ENCODE data around the gene RXFP4. TPM values are rescaled to one million over a fixed set of nuclear protein-coding genes. Genes with fewer than 3 reads are reported as not detected.
"Not testable (repeated sequence)": the region's sequence is repeated elsewhere in the genome, so short reads cannot be mapped to it uniquely, and the experiment has no call there.

Gene RXFP4
- total RNA-seq, 1 donor from 2014 or later: not detected

- Mint-ChIP-seq H3K9me3 (ENCODE audit: unreplicated experiment) (peaks cover 1% of the 10 kb centered on the region), H3K36me3 (ENCODE audit: unreplicated experiment) (peaks cover 5% of the 10 kb centered on the region), H3K4me1 (ENCODE audit: low read depth, unreplicated experiment) (no peaks in the 10 kb centered on the region), H3K4me3 (ENCODE audit: unreplicated experiment) (no peak overlapping the region), H3K27ac (ENCODE audit: unreplicated experiment) (no peak overlapping the region), H3K27me3 (ENCODE audit: unreplicated experiment) (no peaks in the 10 kb centered on the region)
- DNase-seq: no peak
- TF ChIP-seq CTCF (IDR thresholded peaks at IDR 0.05; ENCODE audit: partially characterized antibody, unreplicated experiment): no peak
Measured at GRCh38 chr1:155929057-155929456, 12.4 kb upstream of the RXFP4 start.

GRCh38 chr1:155930725-155931124 is 10.7 kb upstream of the RXFP4 start:
- not testable (repeated sequence) for H3K36me3 Mint-ChIP-seq (ENCODE audit: unreplicated experiment); H3K9me3 Mint-ChIP-seq (ENCODE audit: unreplicated experiment); H3K27ac Mint-ChIP-seq (ENCODE audit: unreplicated experiment); DNase-seq; H3K27me3 Mint-ChIP-seq (ENCODE audit: unreplicated experiment); H3K4me1 Mint-ChIP-seq (ENCODE audit: low read depth, unreplicated experiment)
- peak overlapping the region; percentile 59 for H3K4me3 Mint-ChIP-seq (ENCODE audit: unreplicated experiment)

GRCh38 chr1:155931332-155932038 is 10.0 kb upstream of the RXFP4 start:
- TF ChIP-seq CTCF (IDR thresholded peaks at IDR 0.05; ENCODE audit: partially characterized antibody, unreplicated experiment): no peak
- no peaks in the 10 kb centered on the region for H3K36me3 Mint-ChIP-seq (ENCODE audit: unreplicated experiment)
- peaks cover 1% of the 10 kb centered on the region for H3K9me3 Mint-ChIP-seq (ENCODE audit: unreplicated experiment)
- DNase-seq: no peak
- H3K27ac Mint-ChIP-seq (ENCODE audit: unreplicated experiment): no peak overlapping the region
- peak overlapping the region; percentile 59 for H3K4me3 Mint-ChIP-seq (ENCODE audit: unreplicated experiment)
- H3K4me1 Mint-ChIP-seq (ENCODE audit: low read depth, unreplicated experiment): no peaks in the 10 kb centered on the region
- H3K27me3 Mint-ChIP-seq (ENCODE audit: unreplicated experiment): no peaks in the 10 kb centered on the region

- DNase-seq: no peak
- Mint-ChIP-seq H3K4me3 (ENCODE audit: unreplicated experiment) (peak overlapping the region; percentile 30), H3K27ac (ENCODE audit: unreplicated experiment) (no peak overlapping the region), H3K27me3 (ENCODE audit: unreplicated experiment) (no peaks in the 10 kb centered on the region), H3K4me1 (ENCODE audit: low read depth, unreplicated experiment) (no peaks in the 10 kb centered on the region), H3K9me3 (ENCODE audit: unreplicated experiment) (peaks cover 1% of the 10 kb centered on the region), H3K36me3 (ENCODE audit: unreplicated experiment) (no peaks in the 10 kb centered on the region)
- no peak for TF ChIP-seq CTCF (IDR thresholded peaks at IDR 0.05; ENCODE audit: partially characterized antibody, unreplicated experiment)
Measured at GRCh38 chr1:155932081-155932480, 9.4 kb upstream of the RXFP4 start.

GRCh38 chr1:155932487-155932886 is 9.0 kb upstream of the RXFP4 start:
- H3K4me3 Mint-ChIP-seq (ENCODE audit: unreplicated experiment): peak overlapping the region; percentile 30
- no peaks in the 10 kb centered on the region for H3K36me3 Mint-ChIP-seq (ENCODE audit: unreplicated experiment)
- TF ChIP-seq CTCF (IDR thresholded peaks at IDR 0.05; ENCODE audit: partially characterized antibody, unreplicated experiment): no peak
- no peaks in the 10 kb centered on the region for H3K4me1 Mint-ChIP-seq (ENCODE audit: low read depth, unreplicated experiment)
- no peaks in the 10 kb centered on the region for H3K27me3 Mint-ChIP-seq (ENCODE audit: unreplicated experiment)
- peaks cover 1% of the 10 kb centered on the region for H3K9me3 Mint-ChIP-seq (ENCODE audit: unreplicated experiment)
- DNase-seq: no peak
- H3K27ac Mint-ChIP-seq (ENCODE audit: unreplicated experiment): no peak overlapping the region
